Measurements from ENCODE around the gene FMNL2.
"Not testable (repeated sequence)": the region's sequence is repeated elsewhere in the genome, so short reads cannot be mapped to it uniquely, and the experiment has no call there.

Gene FMNL2

DNA sequence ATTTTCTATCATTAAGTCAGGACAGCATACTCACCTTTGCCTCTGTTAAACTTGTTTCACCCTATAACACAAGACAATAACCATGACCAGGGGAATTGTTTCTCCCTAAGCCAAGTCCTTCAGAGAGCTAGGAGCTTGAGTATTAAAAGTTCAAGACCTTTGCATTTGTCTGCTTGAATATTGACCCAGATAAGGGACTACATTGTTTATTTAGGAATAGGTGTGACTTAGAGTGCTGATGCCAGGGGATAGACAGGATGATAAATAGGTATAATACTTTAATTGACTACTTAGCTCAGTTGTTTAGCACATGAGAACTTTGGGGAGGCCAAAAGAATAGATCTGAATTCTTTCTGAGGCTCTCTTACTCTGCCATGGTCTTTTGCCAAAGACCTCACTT lies 185.8 kb downstream of the FMNL2 start:
- no peaks in the 10 kb centered on the region for H3K36me3 ChIP-seq (replicated peaks; ENCODE audit: insufficient read depth, low read length)
- no peak overlapping the region for H3K4me2 ChIP-seq (ENCODE audit: low read depth, low read length)
- H3K9me3 ChIP-seq (replicated peaks; ENCODE audit: insufficient read depth, low read length): no peaks in the 10 kb centered on the region
- H4K20me1 ChIP-seq (ENCODE audit: insufficient read depth, low read length): no peaks in the 10 kb centered on the region
- H3K9me2 ChIP-seq (replicated peaks; ENCODE audit: insufficient read depth, low read length): no peaks in the 10 kb centered on the region
- no peak overlapping the region for H3K27ac ChIP-seq (ENCODE audit: low read length)
- H3K27me3 ChIP-seq (replicated peaks; ENCODE audit: insufficient read depth, low read length): no peaks in the 10 kb centered on the region
- no peaks in the 10 kb centered on the region for H3F3A ChIP-seq (ENCODE audit: insufficient read depth, low read length)
- no peak overlapping the region for H3K4me3 ChIP-seq (ENCODE audit: low read length)
- H2AFZ ChIP-seq (ENCODE audit: low read length): no peak overlapping the region
- no peak for DNase-seq
- H3K79me2 ChIP-seq (ENCODE audit: low read length): no peaks in the 10 kb centered on the region
- H3K4me1 ChIP-seq (ENCODE audit: low read length): no peaks in the 10 kb centered on the region
- H3K9ac ChIP-seq (ENCODE audit: low read length): no peak overlapping the region
- TF ChIP-seq EZH2phosphoT487 (IDR thresholded peaks at IDR 0.05; ENCODE audit: low read length) (no peak), CTCF (IDR thresholded peaks at IDR 0.05; ENCODE audit: low read length) (no peak), EZH2 (optimal IDR thresholded peaks at IDR 0.05; ENCODE audit: low read depth, low read length) (no peak)

- not testable (repeated sequence) for H3K79me2 ChIP-seq (ENCODE audit: low read length); H3K9ac ChIP-seq (ENCODE audit: low read length); H3K36me3 ChIP-seq (replicated peaks; ENCODE audit: insufficient read depth, low read length); DNase-seq; H3K4me3 ChIP-seq (ENCODE audit: low read length); H2AFZ ChIP-seq (ENCODE audit: low read length); H3K9me3 ChIP-seq (replicated peaks; ENCODE audit: insufficient read depth, low read length); H3K9me2 ChIP-seq (replicated peaks; ENCODE audit: insufficient read depth, low read length); H3F3A ChIP-seq (ENCODE audit: insufficient read depth, low read length); H3K27ac ChIP-seq (ENCODE audit: low read length); H4K20me1 ChIP-seq (ENCODE audit: insufficient read depth, low read length); H3K4me1 ChIP-seq (ENCODE audit: low read length); H3K27me3 ChIP-seq (replicated peaks; ENCODE audit: insufficient read depth, low read length); H3K4me2 ChIP-seq (ENCODE audit: low read depth, low read length)
Measured at GRCh38 chr2:152522446-152522845, 187.5 kb downstream of the FMNL2 start.

DNA sequence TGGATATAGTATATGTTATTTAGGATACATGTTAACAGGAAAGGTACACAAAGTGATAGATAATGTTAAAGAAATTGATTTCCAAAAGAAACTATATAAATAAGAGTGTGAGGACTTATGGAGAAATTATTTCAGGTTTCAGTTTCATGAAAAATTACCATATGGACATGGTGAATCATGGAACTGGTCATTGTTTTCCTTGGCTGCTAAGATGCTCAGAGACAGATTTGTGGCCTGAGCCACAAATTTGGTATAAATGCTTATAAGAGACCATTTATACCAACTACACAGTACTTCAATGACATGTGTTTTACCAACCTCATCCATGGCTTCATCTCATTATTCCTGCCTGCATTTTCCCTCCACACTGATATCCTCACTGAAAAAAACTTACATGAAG lies 188.1 kb downstream of the FMNL2 start:
- no peaks in the 10 kb centered on the region for H3K9me3 ChIP-seq (replicated peaks; ENCODE audit: insufficient read depth, low read length)
- H3K4me1 ChIP-seq (ENCODE audit: low read length): no peaks in the 10 kb centered on the region
- H3K4me3 ChIP-seq (ENCODE audit: low read length): no peak overlapping the region
- H3K27ac ChIP-seq (ENCODE audit: low read length): no peak overlapping the region
- no peak overlapping the region for H2AFZ ChIP-seq (ENCODE audit: low read length)
- H3K79me2 ChIP-seq (ENCODE audit: low read length): no peaks in the 10 kb centered on the region
- H3K27me3 ChIP-seq (replicated peaks; ENCODE audit: insufficient read depth, low read length): no peaks in the 10 kb centered on the region
- H3K4me2 ChIP-seq (ENCODE audit: low read depth, low read length): no peak overlapping the region
- H4K20me1 ChIP-seq (ENCODE audit: insufficient read depth, low read length): no peaks in the 10 kb centered on the region
- DNase-seq: no peak
- H3F3A ChIP-seq (ENCODE audit: insufficient read depth, low read length): no peaks in the 10 kb centered on the region
- no peak for TF ChIP-seq EZH2 (optimal IDR thresholded peaks at IDR 0.05; ENCODE audit: low read depth, low read length)
- TF ChIP-seq CTCF (IDR thresholded peaks at IDR 0.05; ENCODE audit: low read length): no peak
- TF ChIP-seq EZH2phosphoT487 (IDR thresholded peaks at IDR 0.05; ENCODE audit: low read length): no peak
- no peaks in the 10 kb centered on the region for H3K9me2 ChIP-seq (replicated peaks; ENCODE audit: insufficient read depth, low read length)
- H3K9ac ChIP-seq (ENCODE audit: low read length): no peak overlapping the region
- no peaks in the 10 kb centered on the region for H3K36me3 ChIP-seq (replicated peaks; ENCODE audit: insufficient read depth, low read length)

GRCh38 chr2:152525277-152525838 lies 190.4 kb downstream of the FMNL2 start:
- Histone ChIP-seq H4K20me1 (ENCODE audit: insufficient read depth, low read length) (no peaks in the 10 kb centered on the region), H3K36me3 (replicated peaks; ENCODE audit: insufficient read depth, low read length) (no peaks in the 10 kb centered on the region), H3K4me2 (ENCODE audit: low read depth, low read length) (no peak overlapping the region), H3K9ac (ENCODE audit: low read length) (no peak overlapping the region), H3K9me3 (replicated peaks; ENCODE audit: insufficient read depth, low read length) (no peaks in the 10 kb centered on the region), H2AFZ (ENCODE audit: low read length) (no peak overlapping the region), H3F3A (ENCODE audit: insufficient read depth, low read length) (no peaks in the 10 kb centered on the region), H3K27ac (ENCODE audit: low read length) (no peak overlapping the region), H3K9me2 (replicated peaks; ENCODE audit: insufficient read depth, low read length) (no peaks in the 10 kb centered on the region), H3K79me2 (ENCODE audit: low read length) (no peaks in the 10 kb centered on the region), H3K27me3 (replicated peaks; ENCODE audit: insufficient read depth, low read length) (no peaks in the 10 kb centered on the region), H3K4me1 (ENCODE audit: low read length) (no peaks in the 10 kb centered on the region), H3K4me3 (ENCODE audit: low read length) (no peak overlapping the region)
- no peak for DNase-seq
- no peak for TF ChIP-seq EZH2 (optimal IDR thresholded peaks at IDR 0.05; ENCODE audit: low read depth, low read length)
- TF ChIP-seq EZH2phosphoT487 (IDR thresholded peaks at IDR 0.05; ENCODE audit: low read length): no peak
- TF ChIP-seq CTCF (IDR thresholded peaks at IDR 0.05; ENCODE audit: low read length): no peak

All from MM.1S (cell line).